ENCODE results near the gene SLC25A36.

SLC25A36 gene

GRCh38 chr3:140924097-140924873 lies 17.4 kb upstream of the SLC25A36 start:
- Histone ChIP-seq H3K36me3 (ENCODE audit: control insufficient read depth in 1 of 2, insufficient read depth in 2 of 2, low read length in 2 of 2) (no peaks in the 10 kb centered on the region), H2AFZ (ENCODE audit: insufficient read depth, low read length, poor library complexity) (no peak overlapping the region), H3K4me1 (ENCODE audit: control insufficient read depth in 1 of 2, insufficient read depth in 2 of 2, low read length in 2 of 2) (no peaks in the 10 kb centered on the region), H3K27ac (ENCODE audit: low read depth, low read length) (no peak overlapping the region), H2AK5ac (ENCODE audit: low read length) (no peak overlapping the region), H3K9me3 (ENCODE audit: insufficient read depth, low read depth, low read length) (no peaks in the 10 kb centered on the region), H3K27me3 (ENCODE audit: insufficient read depth, low read length) (no peaks in the 10 kb centered on the region), H3K4ac (ENCODE audit: low read depth, low read length) (no peak overlapping the region), H4K8ac (ENCODE audit: low read depth, low read length) (no peak overlapping the region), H4K12ac (ENCODE audit: low read depth, low read length) (no peak overlapping the region), H3K79me2 (ENCODE audit: control insufficient read depth, insufficient read depth, low read length, poor library complexity) (no peaks in the 10 kb centered on the region), H2BK120ac (ENCODE audit: insufficient read depth, low read length, poor library complexity) (no peak overlapping the region), H3K4me2 (ENCODE audit: low read length) (no peak overlapping the region), H3K79me1 (ENCODE audit: low read length) (no peaks in the 10 kb centered on the region), H2BK12ac (ENCODE audit: low read length) (no peak overlapping the region), H3K14ac (ENCODE audit: low read length) (no peak overlapping the region), H2BK5ac (ENCODE audit: low read depth, low read length, poor library complexity) (no peak overlapping the region), H3K9ac (ENCODE audit: low read length) (no peak overlapping the region), H3K4me3 (ENCODE audit: low read depth, low read length) (no peak overlapping the region), H3K23ac (ENCODE audit: low read length) (no peak overlapping the region), H4K91ac (ENCODE audit: low read depth, low read length) (no peak overlapping the region), H3K18ac (ENCODE audit: low read length) (no peak overlapping the region)
- DNase-seq: no peak
- no CpG with 5 or more reads among the region's 6 CpGs for WGBS (ENCODE audit: extremely low coverage, insufficient coverage, insufficient read length)

DNA sequence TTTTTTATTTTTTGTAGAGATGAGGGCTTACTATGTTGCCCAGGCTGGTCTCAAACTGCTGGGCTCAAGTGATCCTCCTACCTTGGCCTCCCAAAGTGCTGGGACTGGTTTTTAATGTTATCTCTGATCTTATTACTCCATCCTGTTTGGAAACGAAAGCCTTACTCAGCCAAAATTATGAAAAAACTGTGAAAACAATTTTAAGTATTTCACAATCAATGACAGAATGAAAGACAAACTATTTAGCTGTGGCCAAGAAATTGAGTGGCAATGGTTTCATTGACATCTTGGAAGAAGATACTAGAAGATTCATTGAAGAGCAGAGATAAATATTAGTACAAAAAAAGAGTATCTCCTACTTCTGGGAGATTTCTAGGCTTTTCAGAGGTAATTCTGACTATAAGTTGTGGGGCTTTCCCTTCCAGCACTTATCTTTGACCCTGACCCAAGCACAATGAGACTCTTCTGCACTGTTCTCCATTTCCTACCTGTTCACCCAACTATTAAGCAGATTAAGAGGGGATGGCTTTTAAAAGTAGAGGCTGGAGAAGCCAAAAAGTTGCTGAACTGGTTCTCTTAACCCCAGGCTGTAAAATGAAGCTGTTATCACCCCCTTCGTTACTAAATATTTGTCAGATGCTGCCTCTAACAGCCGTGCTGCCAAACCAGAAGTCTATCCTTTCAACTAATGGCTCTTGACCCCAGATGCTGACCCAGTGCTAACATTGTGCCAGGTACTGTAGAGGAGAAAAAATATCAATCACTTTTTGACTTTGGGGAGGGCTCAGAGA lies 14.2 kb upstream of the SLC25A36 start:
- no CpG with 5 or more reads among the region's 3 CpGs for WGBS (ENCODE audit: extremely low coverage, insufficient coverage, insufficient read length)

DNA sequence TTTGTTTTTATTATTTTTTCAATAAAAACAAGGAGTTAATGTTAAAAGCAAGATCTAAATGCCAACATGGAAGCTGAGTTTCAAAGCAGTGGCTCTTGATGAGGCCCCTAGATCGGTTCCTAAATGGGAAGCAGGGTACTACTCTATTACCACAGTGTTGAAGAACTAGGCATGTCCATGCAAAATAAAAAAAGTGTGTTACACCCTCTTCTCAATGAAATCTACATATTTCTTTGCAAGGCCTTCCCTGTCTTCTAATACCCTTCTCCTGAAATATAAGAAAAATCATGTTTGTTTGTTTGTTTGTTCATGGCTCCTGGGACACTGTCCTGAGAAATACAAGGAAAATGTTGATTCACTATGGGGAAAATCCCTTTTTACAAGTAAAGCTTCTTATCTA lies 12.2 kb upstream of the SLC25A36 start:
- no peak overlapping the region for H3K4ac ChIP-seq (ENCODE audit: low read depth, low read length)
- H3K27me3 ChIP-seq (ENCODE audit: insufficient read depth, low read length): no peaks in the 10 kb centered on the region
- H3K4me1 ChIP-seq (ENCODE audit: control insufficient read depth in 1 of 2, insufficient read depth in 2 of 2, low read length in 2 of 2): peaks cover 0 to 2% of the 10 kb centered on the region in 2 experiments
- H2BK5ac ChIP-seq (ENCODE audit: low read depth, low read length, poor library complexity): no peak overlapping the region
- H3K14ac ChIP-seq (ENCODE audit: low read length): no peak overlapping the region
- H4K12ac ChIP-seq (ENCODE audit: low read depth, low read length): no peak overlapping the region
- H3K27ac ChIP-seq (ENCODE audit: low read depth, low read length): no peak overlapping the region
- H3K23ac ChIP-seq (ENCODE audit: low read length): no peak overlapping the region
- H3K18ac ChIP-seq (ENCODE audit: low read length): no peak overlapping the region
- no peak for DNase-seq
- no peaks in the 10 kb centered on the region for H3K9me3 ChIP-seq (ENCODE audit: insufficient read depth, low read depth, low read length)
- no peaks in the 10 kb centered on the region for H3K36me3 ChIP-seq (ENCODE audit: control insufficient read depth in 1 of 2, insufficient read depth in 2 of 2, low read length in 2 of 2)
- H2BK120ac ChIP-seq (ENCODE audit: insufficient read depth, low read length, poor library complexity): no peak overlapping the region
- H4K8ac ChIP-seq (ENCODE audit: low read depth, low read length): no peak overlapping the region
- no CpG with 5 or more reads among the region's 1 CpG for WGBS (ENCODE audit: extremely low coverage, insufficient coverage, insufficient read length)
- H2BK12ac ChIP-seq (ENCODE audit: low read length): no peak overlapping the region
- no peak overlapping the region for H4K91ac ChIP-seq (ENCODE audit: low read depth, low read length)
- H3K79me1 ChIP-seq (ENCODE audit: low read length): no peaks in the 10 kb centered on the region
- H2AK5ac ChIP-seq (ENCODE audit: low read length): no peak overlapping the region
- no peak overlapping the region for H2AFZ ChIP-seq (ENCODE audit: insufficient read depth, low read length, poor library complexity)
- H3K9ac ChIP-seq (ENCODE audit: low read length): no peak overlapping the region
- H3K4me3 ChIP-seq (ENCODE audit: low read depth, low read length): no peak overlapping the region
- no peak overlapping the region for H3K4me2 ChIP-seq (ENCODE audit: low read length)
- no peaks in the 10 kb centered on the region for H3K79me2 ChIP-seq (ENCODE audit: control insufficient read depth, insufficient read depth, low read length, poor library complexity)

More for the DNA sequence above, 14.2 kb upstream of the SLC25A36 start:
- Histone ChIP-seq H4K8ac (ENCODE audit: low read depth, low read length) (no peak overlapping the region), H2AK5ac (ENCODE audit: low read length) (no peak overlapping the region), H2BK12ac (ENCODE audit: low read length) (no peak overlapping the region), H2BK120ac (ENCODE audit: insufficient read depth, low read length, poor library complexity) (no peak overlapping the region), H3K36me3 (ENCODE audit: control insufficient read depth in 1 of 2, insufficient read depth in 2 of 2, low read length in 2 of 2) (no peaks in the 10 kb centered on the region), H3K9ac (ENCODE audit: low read length) (no peak overlapping the region), H3K27me3 (ENCODE audit: insufficient read depth, low read length) (no peaks in the 10 kb centered on the region), H3K4me1 (ENCODE audit: control insufficient read depth in 1 of 2, insufficient read depth in 2 of 2, low read length in 2 of 2) (peaks cover 0 to 2% of the 10 kb centered on the region in 2 experiments), H4K12ac (ENCODE audit: low read depth, low read length) (no peak overlapping the region), H3K14ac (ENCODE audit: low read length) (no peak overlapping the region), H3K27ac (ENCODE audit: low read depth, low read length) (no peak overlapping the region), H3K4me3 (ENCODE audit: low read depth, low read length) (no peak overlapping the region), H2AFZ (ENCODE audit: insufficient read depth, low read length, poor library complexity) (no peak overlapping the region), H3K9me3 (ENCODE audit: insufficient read depth, low read depth, low read length) (no peaks in the 10 kb centered on the region), H4K91ac (ENCODE audit: low read depth, low read length) (no peak overlapping the region), H2BK5ac (ENCODE audit: low read depth, low read length, poor library complexity) (no peak overlapping the region), H3K18ac (ENCODE audit: low read length) (no peak overlapping the region), H3K23ac (ENCODE audit: low read length) (no peak overlapping the region), H3K79me2 (ENCODE audit: control insufficient read depth, insufficient read depth, low read length, poor library complexity) (no peaks in the 10 kb centered on the region), H3K4me2 (ENCODE audit: low read length) (no peak overlapping the region), H3K79me1 (ENCODE audit: low read length) (no peaks in the 10 kb centered on the region), H3K4ac (ENCODE audit: low read depth, low read length) (no peak overlapping the region)
- peak; percentile 10 to 68 for DNase-seq

GRCh38 chr3:140931016-140931454 lies 10.6 kb upstream of the SLC25A36 start:
- Histone ChIP-seq H3K36me3 (ENCODE audit: control insufficient read depth in 1 of 2, insufficient read depth in 2 of 2, low read length in 2 of 2) (no peaks in the 10 kb centered on the region), H3K79me1 (ENCODE audit: low read length) (no peaks in the 10 kb centered on the region), H4K8ac (ENCODE audit: low read depth, low read length) (no peak overlapping the region), H3K14ac (ENCODE audit: low read length) (no peak overlapping the region), H4K12ac (ENCODE audit: low read depth, low read length) (no peak overlapping the region), H3K27ac (ENCODE audit: low read depth, low read length) (no peak overlapping the region), H3K79me2 (ENCODE audit: control insufficient read depth, insufficient read depth, low read length, poor library complexity) (no peaks in the 10 kb centered on the region), H3K27me3 (ENCODE audit: insufficient read depth, low read length) (no peaks in the 10 kb centered on the region), H3K4me3 (ENCODE audit: low read depth, low read length) (no peak overlapping the region), H3K4me1 (ENCODE audit: control insufficient read depth in 1 of 2, insufficient read depth in 2 of 2, low read length in 2 of 2) (peaks cover 0 to 2% of the 10 kb centered on the region in 2 experiments), H2BK120ac (ENCODE audit: insufficient read depth, low read length, poor library complexity) (no peak overlapping the region), H3K9me3 (ENCODE audit: insufficient read depth, low read depth, low read length) (no peaks in the 10 kb centered on the region), H2AK5ac (ENCODE audit: low read length) (no peak overlapping the region), H3K4me2 (ENCODE audit: low read length) (peak overlapping the region; percentile 51), H3K23ac (ENCODE audit: low read length) (no peak overlapping the region), H2BK5ac (ENCODE audit: low read depth, low read length, poor library complexity) (no peak overlapping the region), H4K91ac (ENCODE audit: low read depth, low read length) (no peak overlapping the region), H3K4ac (ENCODE audit: low read depth, low read length) (no peak overlapping the region), H2BK12ac (ENCODE audit: low read length) (no peak overlapping the region), H3K18ac (ENCODE audit: low read length) (no peak overlapping the region), H2AFZ (ENCODE audit: insufficient read depth, low read length, poor library complexity) (no peak overlapping the region), H3K9ac (ENCODE audit: low read length) (no peak overlapping the region)
- DNase-seq: no peak
- no CpG with 5 or more reads among the region's 12 CpGs for WGBS (ENCODE audit: extremely low coverage, insufficient coverage, insufficient read length)

Measured in trophoblast cell (in vitro differentiated cells and primary cell).